ENCODE data around the gene FAM229B.

The FAM229B gene

DNA sequence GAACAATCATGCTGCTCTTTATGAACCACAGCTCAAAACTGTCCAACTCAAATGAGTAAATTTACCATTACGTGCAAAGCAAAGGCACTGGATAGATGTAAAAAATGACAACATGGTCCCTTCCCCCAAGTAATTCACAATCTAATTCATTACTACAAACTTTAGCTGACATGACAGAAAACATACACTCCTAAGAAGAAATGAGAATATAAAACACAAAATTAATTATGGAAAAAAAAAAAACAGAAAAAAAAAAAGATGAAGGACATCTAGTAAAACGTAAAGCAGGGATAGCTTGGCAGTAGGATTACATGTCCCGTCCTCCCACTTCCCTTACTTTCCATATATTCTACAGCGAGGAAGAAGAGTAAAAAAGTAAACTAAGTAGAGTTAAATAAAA, 5.8 kb upstream of the FAM229B start:
- H3K4me3 ChIP-seq (replicated peaks; ENCODE audit: insufficient read depth, low read length), result no peak overlapping the region
- H3K27me3 ChIP-seq (ENCODE audit: insufficient read depth, poor library complexity, severe bottlenecking), result no peaks in the 10 kb centered on the region
- DNase-seq (ENCODE audit: low read depth in 1 of 2, low spot score in 1 of 2), result no peak
- TF ChIP-seq, protein P1, sequence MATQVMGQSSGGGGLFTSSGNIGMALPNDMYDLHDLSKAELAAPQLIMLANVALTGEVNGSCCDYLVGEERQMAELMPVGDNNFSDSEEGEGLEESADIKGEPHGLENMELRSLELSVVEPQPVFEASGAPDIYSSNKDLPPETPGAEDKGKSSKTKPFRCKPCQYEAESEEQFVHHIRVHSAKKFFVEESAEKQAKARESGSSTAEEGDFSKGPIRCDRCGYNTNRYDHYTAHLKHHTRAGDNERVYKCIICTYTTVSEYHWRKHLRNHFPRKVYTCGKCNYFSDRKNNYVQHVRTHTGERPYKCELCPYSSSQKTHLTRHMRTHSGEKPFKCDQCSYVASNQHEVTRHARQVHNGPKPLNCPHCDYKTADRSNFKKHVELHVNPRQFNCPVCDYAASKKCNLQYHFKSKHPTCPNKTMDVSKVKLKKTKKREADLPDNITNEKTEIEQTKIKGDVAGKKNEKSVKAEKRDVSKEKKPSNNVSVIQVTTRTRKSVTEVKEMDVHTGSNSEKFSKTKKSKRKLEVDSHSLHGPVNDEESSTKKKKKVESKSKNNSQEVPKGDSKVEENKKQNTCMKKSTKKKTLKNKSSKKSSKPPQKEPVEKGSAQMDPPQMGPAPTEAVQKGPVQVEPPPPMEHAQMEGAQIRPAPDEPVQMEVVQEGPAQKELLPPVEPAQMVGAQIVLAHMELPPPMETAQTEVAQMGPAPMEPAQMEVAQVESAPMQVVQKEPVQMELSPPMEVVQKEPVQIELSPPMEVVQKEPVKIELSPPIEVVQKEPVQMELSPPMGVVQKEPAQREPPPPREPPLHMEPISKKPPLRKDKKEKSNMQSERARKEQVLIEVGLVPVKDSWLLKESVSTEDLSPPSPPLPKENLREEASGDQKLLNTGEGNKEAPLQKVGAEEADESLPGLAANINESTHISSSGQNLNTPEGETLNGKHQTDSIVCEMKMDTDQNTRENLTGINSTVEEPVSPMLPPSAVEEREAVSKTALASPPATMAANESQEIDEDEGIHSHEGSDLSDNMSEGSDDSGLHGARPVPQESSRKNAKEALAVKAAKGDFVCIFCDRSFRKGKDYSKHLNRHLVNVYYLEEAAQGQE (IDR thresholded peaks at IDR 0.05; ENCODE audit: insufficient replicate concordance, low read depth), result no peak
- no peak for TF ChIP-seq GABPA (IDR thresholded peaks at IDR 0.05; ENCODE audit: low read depth)
- no peak for TF ChIP-seq SPI1 (IDR thresholded peaks at IDR 0.05; ENCODE audit: borderline replicate concordance, low read depth)
- TF ChIP-seq, protein P2, sequence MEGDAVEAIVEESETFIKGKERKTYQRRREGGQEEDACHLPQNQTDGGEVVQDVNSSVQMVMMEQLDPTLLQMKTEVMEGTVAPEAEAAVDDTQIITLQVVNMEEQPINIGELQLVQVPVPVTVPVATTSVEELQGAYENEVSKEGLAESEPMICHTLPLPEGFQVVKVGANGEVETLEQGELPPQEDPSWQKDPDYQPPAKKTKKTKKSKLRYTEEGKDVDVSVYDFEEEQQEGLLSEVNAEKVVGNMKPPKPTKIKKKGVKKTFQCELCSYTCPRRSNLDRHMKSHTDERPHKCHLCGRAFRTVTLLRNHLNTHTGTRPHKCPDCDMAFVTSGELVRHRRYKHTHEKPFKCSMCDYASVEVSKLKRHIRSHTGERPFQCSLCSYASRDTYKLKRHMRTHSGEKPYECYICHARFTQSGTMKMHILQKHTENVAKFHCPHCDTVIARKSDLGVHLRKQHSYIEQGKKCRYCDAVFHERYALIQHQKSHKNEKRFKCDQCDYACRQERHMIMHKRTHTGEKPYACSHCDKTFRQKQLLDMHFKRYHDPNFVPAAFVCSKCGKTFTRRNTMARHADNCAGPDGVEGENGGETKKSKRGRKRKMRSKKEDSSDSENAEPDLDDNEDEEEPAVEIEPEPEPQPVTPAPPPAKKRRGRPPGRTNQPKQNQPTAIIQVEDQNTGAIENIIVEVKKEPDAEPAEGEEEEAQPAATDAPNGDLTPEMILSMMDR (IDR thresholded peaks at IDR 0.05; ENCODE audit: insufficient read depth, low read length), result no peak
- no peak for TF ChIP-seq POLR2AphosphoS5 (IDR thresholded peaks at IDR 0.05; ENCODE audit: low read depth)
- no peak overlapping the region for H3K27ac ChIP-seq (replicated peaks)

DNA sequence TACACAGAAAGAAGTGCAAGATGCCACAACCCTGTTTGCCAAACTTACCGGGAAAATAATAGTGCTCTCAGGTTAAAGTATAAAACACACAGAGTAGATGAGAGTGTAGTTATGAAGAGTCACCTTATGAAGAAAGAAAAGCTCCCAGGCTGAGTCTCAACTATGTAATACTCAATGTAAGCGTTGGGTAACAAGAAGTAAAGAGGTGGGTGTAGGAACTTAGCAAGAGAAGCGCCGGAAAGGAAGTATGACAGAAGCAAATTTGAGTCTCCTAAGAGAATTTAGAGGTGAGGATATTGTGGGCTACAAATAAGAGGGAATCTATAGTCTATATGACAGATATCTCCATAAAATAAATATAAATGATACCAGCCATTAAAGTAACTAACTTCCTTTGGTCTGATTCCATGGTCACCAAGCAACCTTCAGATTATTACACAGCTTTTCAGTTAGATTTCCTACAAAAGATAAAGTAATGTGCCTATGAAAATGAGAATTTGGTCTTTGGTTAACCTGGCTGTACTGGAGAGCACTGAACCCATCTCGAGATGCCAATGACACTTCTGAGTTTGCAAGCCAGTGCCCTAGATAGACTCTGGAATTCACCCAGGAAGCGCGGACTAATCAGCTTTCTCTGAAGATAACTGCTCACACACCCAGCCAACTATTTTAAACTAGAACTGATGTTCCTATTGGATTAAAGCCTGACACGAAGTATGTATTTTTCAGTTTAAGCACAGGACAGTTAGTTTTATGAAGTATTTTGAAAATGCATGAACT, 1.9 kb upstream of the FAM229B start:
- Histone ChIP-seq H3K27me3 (ENCODE audit: insufficient read depth, poor library complexity, severe bottlenecking) (no peaks in the 10 kb centered on the region), H3K27ac (replicated peaks) (no peak overlapping the region), H3K4me3 (replicated peaks; ENCODE audit: insufficient read depth, low read length) (no peak overlapping the region)
- no peak for DNase-seq (ENCODE audit: low read depth in 1 of 2, low spot score in 1 of 2)
- TF ChIP-seq SPI1 (IDR thresholded peaks at IDR 0.05; ENCODE audit: borderline replicate concordance, low read depth), result no peak
- TF ChIP-seq, protein P2 (IDR thresholded peaks at IDR 0.05; ENCODE audit: insufficient read depth, low read length), result no peak

DNA sequence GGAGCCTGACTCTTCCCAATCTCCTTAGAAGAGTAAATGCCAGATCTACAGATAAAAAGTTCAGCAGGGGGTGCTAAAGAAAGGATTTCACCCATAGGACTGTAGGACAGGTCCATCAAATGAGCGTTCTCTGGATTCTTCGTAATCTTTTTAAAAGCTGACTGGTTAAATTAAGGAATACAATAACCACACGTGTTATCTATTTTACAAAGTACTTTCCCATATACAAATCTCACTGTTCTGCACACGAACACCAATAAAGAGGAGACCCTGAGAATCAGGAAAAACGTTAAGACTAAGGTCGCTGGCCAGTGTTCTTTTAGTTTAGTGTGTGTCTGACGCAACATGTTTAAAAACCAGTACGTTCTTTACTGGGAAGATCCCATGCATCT, 651 bp upstream of the FAM229B start:
- peak; percentile 41 to 43 for DNase-seq (ENCODE audit: low read depth in 1 of 2, low spot score in 1 of 2)

More for the DNA sequence above, 651 bp upstream of the FAM229B start:
- H3K27me3 ChIP-seq (ENCODE audit: insufficient read depth, poor library complexity, severe bottlenecking), result no peaks in the 10 kb centered on the region
- TF ChIP-seq, protein P2 (IDR thresholded peaks at IDR 0.05; ENCODE audit: insufficient read depth, low read length), result no peak
- TF ChIP-seq SPI1 (IDR thresholded peaks at IDR 0.05; ENCODE audit: borderline replicate concordance, low read depth) (no peak), GABPA (IDR thresholded peaks at IDR 0.05; ENCODE audit: low read depth) (no peak), POLR2AphosphoS5 (IDR thresholded peaks at IDR 0.05; ENCODE audit: low read depth) (no peak)
- TF ChIP-seq, protein P1 (IDR thresholded peaks at IDR 0.05; ENCODE audit: insufficient replicate concordance, low read depth), result no peak
- H3K27ac ChIP-seq (replicated peaks), result peak overlapping the region; percentile 74
- H3K4me3 ChIP-seq (replicated peaks; ENCODE audit: insufficient read depth, low read length), result peak overlapping the region; percentile 89
